HCEC 1CT (cell line): Measurements from ENCODE around the gene FPR2.
"Not testable (repeated sequence)": the region's sequence is repeated elsewhere in the genome, so short reads cannot be mapped to it uniquely, and the experiment has no call there.

ENCODE experiments used
- DNase-seq: peaks from one replicate; pipeline ENCODE4 v3.0.0-alpha.2; 2017

FPR2 gene

GRCh38 chr19:51760697-51761356 is at the start of gene FPR2:
TSS of gene FPR2 (plus strand) at chr19:51761180. CDS start at chr19:51768659, 7,479 bp downstream.
- DNase-seq = no peak

- no peak for DNase-seq
Measured at GRCh38 chr19:51711702-51712101, 49.3 kb upstream of the FPR2 start.

- no peak for DNase-seq
Measured at GRCh38 chr19:51712461-51713081, 48.4 kb upstream of the FPR2 start.

- DNase-seq = no peak
Measured at GRCh38 chr19:51713319-51714285, 47.4 kb upstream of the FPR2 start.

- DNase-seq = no peak
Measured at GRCh38 chr19:51714848-51715247, 46.1 kb upstream of the FPR2 start.

- DNase-seq = no peak
Measured at GRCh38 chr19:51715850-51716249, 45.1 kb upstream of the FPR2 start.

GRCh38 chr19:51716925-51717324 is 44.1 kb upstream of the FPR2 start:
- no peak for DNase-seq

GRCh38 chr19:51719251-51719988 is 41.6 kb upstream of the FPR2 start:
- no peak for DNase-seq

- no peak for DNase-seq
Measured at GRCh38 chr19:51721905-51722304, 39.1 kb upstream of the FPR2 start.

GRCh38 chr19:51722492-51722891 is 38.5 kb upstream of the FPR2 start:
- DNase-seq = no peak

GRCh38 chr19:51724543-51724942 is 36.4 kb upstream of the FPR2 start:
- no peak for DNase-seq

GRCh38 chr19:51726049-51726448 is 34.9 kb upstream of the FPR2 start:
- DNase-seq = no peak

GRCh38 chr19:51727349-51727880 is 33.6 kb upstream of the FPR2 start:
- no peak for DNase-seq

GRCh38 chr19:51729781-51730180 is 31.2 kb upstream of the FPR2 start:
- DNase-seq = no peak

- DNase-seq = no peak
Measured at GRCh38 chr19:51733742-51734522, 27.0 kb upstream of the FPR2 start.

- DNase-seq = no peak
Measured at GRCh38 chr19:51735759-51736449, 25.1 kb upstream of the FPR2 start.

GRCh38 chr19:51737389-51737788 is 23.6 kb upstream of the FPR2 start:
- no peak for DNase-seq

GRCh38 chr19:51737924-51738323 is 23.1 kb upstream of the FPR2 start:
- DNase-seq = no peak

GRCh38 chr19:51738523-51738922 is 22.5 kb upstream of the FPR2 start:
- not testable (repeated sequence) for DNase-seq

GRCh38 chr19:51739466-51740213 is 21.3 kb upstream of the FPR2 start:
- no peak for DNase-seq
